Natural killer cell (primary cell): Measurements from ENCODE around the gene EPHB2. TPM values are rescaled to one million over a fixed set of nuclear protein-coding genes. Genes with fewer than 3 reads are reported as not detected.
"Not testable (repeated sequence)": the region's sequence is repeated elsewhere in the genome, so short reads cannot be mapped to it uniquely, and the experiment has no call there.

ENCODE experiments used
- ATAC-seq, 3 donors: fragments of 150-1000 bp in 2 of 3; fragments of 200-7000 bp in 1 of 3; cut with Tn5 transposase; 1 replicate in 1 of 3; 2 replicates in 2 of 3; pipeline ENCODE4 v1.10.0; 2021; ENCODE audit warnings: mild to moderate bottlenecking in 2 of 3, moderate library complexity in 2 of 3
- DNase-seq, 2 donors: peaks; one replicate each; pipeline versions ENCODE4 v3.0.0 to v3.0.0-alpha.2; 2013 to 2021; ENCODE audit warnings: mixed read lengths in 1 of 2
- H3K27ac ChIP-seq: one replicate; pipeline ENCODE4 v1.5.1; 2013; ENCODE audit warnings: mild to moderate bottlenecking, low read length
- H3K27me3 ChIP-seq: one replicate; pipeline ENCODE4 v1.6.1; 2013; ENCODE audit warnings: low read length; ENCODE audit not compliant: control insufficient read depth, insufficient read depth
- H3K36me3 ChIP-seq: one replicate; pipeline ENCODE4 v1.6.1; 2013; ENCODE audit warnings: low read length; ENCODE audit not compliant: control insufficient read depth, insufficient read depth
- H3K4me1 ChIP-seq: one replicate; pipeline ENCODE4 v1.6.1; 2013; ENCODE audit warnings: low read length; ENCODE audit not compliant: control insufficient read depth, insufficient read depth
- H3K4me3 ChIP-seq: one replicate; pipeline ENCODE4 v1.5.1; 2013; ENCODE audit warnings: low read length
- H3K9me3 ChIP-seq: one replicate; pipeline ENCODE4 v1.6.1; 2013; ENCODE audit warnings: low read length; ENCODE audit not compliant: control insufficient read depth, insufficient read depth
- H3K27ac Mint-ChIP-seq, 2 donors: one replicate each; pipeline ENCODE4 v1.8.0; 2022; ENCODE audit warnings: mild to moderate bottlenecking in 2 of 2, mixed read lengths in 2 of 2, moderate library complexity in 1 of 2
- H3K27me3 Mint-ChIP-seq, 2 donors: one replicate each; pipeline ENCODE4 v1.8.0; 2022; ENCODE audit warnings: low read depth in 2 of 2, mixed read lengths in 2 of 2
- H3K36me3 Mint-ChIP-seq: one replicate; pipeline ENCODE4 v1.8.0; 2022; ENCODE audit warnings: mixed read lengths
- H3K4me1 Mint-ChIP-seq, 2 donors: one replicate each; pipeline ENCODE4 v1.8.0; 2022; ENCODE audit warnings: mixed read lengths in 2 of 2
- H3K4me3 Mint-ChIP-seq: one replicate; pipeline ENCODE4 v1.8.0; 2022; ENCODE audit warnings: mild to moderate bottlenecking, moderate library complexity, mixed read lengths
- H3K9me3 Mint-ChIP-seq, 2 donors: one replicate each; pipeline ENCODE4 v1.8.0; 2022; ENCODE audit warnings: mixed read lengths in 2 of 2
- WGBS: methylation state at CpG from one replicate; pipeline ENCODE4 v1.1.7; 2013; ENCODE audit warnings: missing lambda C conversion rate; ENCODE audit not compliant: insufficient coverage; 5-methylcytosine and 5-hydroxymethylcytosine counted together
- intact Hi-C: fragments of 100-400 bp; cut with micrococcal nuclease; formaldehyde crosslinking; loops from one replicate; pipeline ENCODE4 v1.14.2; 2022
- total RNA-seq, 4 donors: library from RNA; stranded (reverse); fragments of 120-200 nt in 1 of 4; gene quantifications; one replicate each; pipeline versions ENCODE4 v1.2.3 to v1.2.4, GENCODE V29; 2013 to 2022
- TF ChIP-seq, protein P1 (sequence below): fragments of 200-600 bp; IDR thresholded peaks from one replicate; pipeline ENCODE4 v1.8.0; 2022; ENCODE audit warnings: antibody characterized with exemption

Gene EPHB2
- total RNA-seq, 3 donors from 2014 or later (not counting 1 experiment from before 2014, with no cell fraction given): 0.14 to 0.23 TPM; not detected in 1

DNA sequence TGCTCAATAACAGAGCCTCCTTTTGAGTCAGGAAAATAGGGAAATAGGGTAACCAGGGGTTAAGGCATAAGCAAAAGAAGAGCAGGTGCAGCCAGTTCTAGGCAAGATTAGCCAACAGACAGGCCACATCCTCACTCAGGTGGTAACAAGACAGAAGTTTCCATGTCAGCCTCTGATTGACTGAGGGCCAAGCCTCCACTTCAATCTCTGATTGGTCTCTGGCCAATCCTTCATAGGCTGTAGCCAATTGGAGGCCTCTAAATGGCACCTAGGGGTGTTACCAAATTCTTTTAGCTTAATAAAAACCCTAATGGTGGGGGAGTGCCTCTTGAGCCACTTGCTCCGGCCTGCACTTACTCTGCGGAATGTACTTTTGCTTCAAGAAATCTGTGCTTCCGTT is 224.8 kb downstream of the EPHB2 start:
- 96% methylated on average over 3 of the region's 3 CpGs for WGBS
- Histone ChIP-seq H3K27ac (no peak overlapping the region), H3K4me1 (no peaks in the 10 kb centered on the region), H3K4me3 (no peak overlapping the region), H3K27me3 (no peaks in the 10 kb centered on the region), H3K9me3 (peaks cover 4% of the 10 kb centered on the region), H3K36me3 (no peaks in the 10 kb centered on the region)
- Mint-ChIP-seq H3K4me3 (no peak overlapping the region), H3K9me3 (peaks cover 2 to 5% of the 10 kb centered on the region in 2 donors), H3K27ac (no peak overlapping the region), H3K27me3 (peaks cover 9 to 20% of the 10 kb centered on the region in 2 donors), H3K36me3 (peaks cover 4% of the 10 kb centered on the region), H3K4me1 (no peaks in the 10 kb centered on the region)
- TF ChIP-seq, protein P1, sequence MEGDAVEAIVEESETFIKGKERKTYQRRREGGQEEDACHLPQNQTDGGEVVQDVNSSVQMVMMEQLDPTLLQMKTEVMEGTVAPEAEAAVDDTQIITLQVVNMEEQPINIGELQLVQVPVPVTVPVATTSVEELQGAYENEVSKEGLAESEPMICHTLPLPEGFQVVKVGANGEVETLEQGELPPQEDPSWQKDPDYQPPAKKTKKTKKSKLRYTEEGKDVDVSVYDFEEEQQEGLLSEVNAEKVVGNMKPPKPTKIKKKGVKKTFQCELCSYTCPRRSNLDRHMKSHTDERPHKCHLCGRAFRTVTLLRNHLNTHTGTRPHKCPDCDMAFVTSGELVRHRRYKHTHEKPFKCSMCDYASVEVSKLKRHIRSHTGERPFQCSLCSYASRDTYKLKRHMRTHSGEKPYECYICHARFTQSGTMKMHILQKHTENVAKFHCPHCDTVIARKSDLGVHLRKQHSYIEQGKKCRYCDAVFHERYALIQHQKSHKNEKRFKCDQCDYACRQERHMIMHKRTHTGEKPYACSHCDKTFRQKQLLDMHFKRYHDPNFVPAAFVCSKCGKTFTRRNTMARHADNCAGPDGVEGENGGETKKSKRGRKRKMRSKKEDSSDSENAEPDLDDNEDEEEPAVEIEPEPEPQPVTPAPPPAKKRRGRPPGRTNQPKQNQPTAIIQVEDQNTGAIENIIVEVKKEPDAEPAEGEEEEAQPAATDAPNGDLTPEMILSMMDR: no peak
- DNase-seq: no peak
- intact Hi-C loops: no loop called here
- ATAC-seq: no peak

GRCh38 chr1:22936681-22937080 is 226.0 kb downstream of the EPHB2 start:
- 89% methylated on average over 1 of the region's 2 CpGs for WGBS
- Mint-ChIP-seq H3K9me3 (peaks cover 5 to 6% of the 10 kb centered on the region in 2 donors), H3K27ac (no peak overlapping the region), H3K4me3 (no peak overlapping the region), H3K4me1 (no peaks in the 10 kb centered on the region), H3K36me3 (peaks cover 8% of the 10 kb centered on the region), H3K27me3 (peaks cover 10 to 24% of the 10 kb centered on the region in 2 donors)
- peaks cover 10% of the 10 kb centered on the region for H3K9me3 ChIP-seq
- ATAC-seq (no peak), DNase-seq (no peak)
- H3K27ac ChIP-seq: no peak overlapping the region
- H3K4me3 ChIP-seq: no peak overlapping the region
- no peaks in the 10 kb centered on the region for H3K4me1 ChIP-seq
- TF ChIP-seq, protein P1: no peak
- no peaks in the 10 kb centered on the region for H3K27me3 ChIP-seq
- H3K36me3 ChIP-seq: no peaks in the 10 kb centered on the region
- intact Hi-C loops: no loop called here

DNA sequence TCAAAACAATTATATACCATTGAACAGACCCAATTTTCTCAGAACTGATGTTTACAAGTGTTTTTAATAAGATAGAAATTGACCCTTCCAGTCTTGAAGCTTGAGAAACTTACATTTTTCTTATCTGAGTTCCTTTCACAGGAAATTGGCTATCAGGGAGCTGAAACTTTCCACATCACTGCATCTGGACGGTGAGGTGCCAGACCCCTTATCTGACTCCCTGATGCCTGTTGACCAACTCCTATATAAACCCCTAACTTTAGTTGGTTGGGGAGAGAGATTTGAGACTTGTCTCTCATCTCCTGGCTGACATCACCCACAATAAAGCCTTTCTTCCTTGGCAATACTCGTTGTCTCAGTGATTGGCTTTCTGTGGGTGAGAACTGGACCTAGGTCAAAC is 230.6 kb downstream of the EPHB2 start:
- Mint-ChIP-seq H3K4me1 (no peaks in the 10 kb centered on the region), H3K9me3 (peaks cover 5 to 6% of the 10 kb centered on the region in 2 donors), H3K27ac (no peak overlapping the region), H3K4me3 (no peak overlapping the region), H3K36me3 (peaks cover 8% of the 10 kb centered on the region), H3K27me3 (peaks cover 7 to 23% of the 10 kb centered on the region in 2 donors)
- H3K27ac ChIP-seq: no peak overlapping the region
- H3K36me3 ChIP-seq: no peaks in the 10 kb centered on the region
- TF ChIP-seq, protein P1: no peak
- peaks cover 13% of the 10 kb centered on the region for H3K9me3 ChIP-seq
- intact Hi-C loops: no loop called here
- no peak overlapping the region for H3K4me3 ChIP-seq
- ATAC-seq (no peak), DNase-seq (no peak)
- 59% methylated on average over 2 of the region's 2 CpGs for WGBS
- no peaks in the 10 kb centered on the region for H3K4me1 ChIP-seq
- no peaks in the 10 kb centered on the region for H3K27me3 ChIP-seq

DNA sequence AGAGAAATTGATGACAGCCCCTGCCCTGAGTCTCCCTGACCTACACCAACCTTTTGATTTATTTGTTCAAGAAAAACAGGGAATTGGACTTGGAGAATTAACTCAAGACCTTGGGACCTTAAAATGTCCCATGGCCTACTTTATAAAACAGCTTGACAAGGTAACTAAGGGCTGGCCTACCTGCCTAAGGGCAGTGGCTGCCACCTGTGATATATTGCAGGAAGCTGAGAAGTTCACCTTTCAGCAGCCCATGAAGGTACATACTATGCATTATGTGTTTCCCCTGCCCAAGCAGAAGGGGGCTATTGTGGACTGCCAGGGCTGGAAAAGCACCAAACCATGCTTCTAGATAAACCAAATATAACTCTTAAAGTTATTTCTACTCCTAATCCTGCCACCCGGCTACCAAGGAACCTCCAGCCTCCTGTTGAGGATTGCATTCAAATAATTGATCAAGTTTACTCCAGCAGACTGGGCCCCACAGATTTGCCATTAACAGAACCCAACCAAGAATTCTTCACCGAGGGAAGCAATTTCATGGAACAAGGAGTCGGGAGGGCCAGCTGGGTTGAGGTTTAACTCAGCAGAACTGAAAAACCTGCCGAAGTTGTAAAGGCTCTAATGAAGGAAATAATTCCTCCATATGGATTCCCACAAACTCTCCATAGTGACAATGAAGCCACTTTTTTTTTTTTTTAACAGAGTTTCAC is 233.9 kb downstream of the EPHB2 start:
- WGBS: 88% methylated on average over 4 of the region's 4 CpGs
- H3K9me3 Mint-ChIP-seq: peaks cover 5% of the 10 kb centered on the region in 2 donors

GRCh38 chr1:22945171-22945570 is 234.5 kb downstream of the EPHB2 start:
- H3K9me3 Mint-ChIP-seq, H3K4me1 ChIP-seq, H3K27ac ChIP-seq, H3K27ac Mint-ChIP-seq, ATAC-seq, H3K36me3 ChIP-seq, H3K4me1 Mint-ChIP-seq, DNase-seq, H3K36me3 Mint-ChIP-seq, H3K27me3 ChIP-seq, intact Hi-C loops, H3K4me3 Mint-ChIP-seq, H3K4me3 ChIP-seq: not testable (repeated sequence)
- peaks cover 10% of the 10 kb centered on the region for H3K9me3 ChIP-seq
- H3K27me3 Mint-ChIP-seq: peaks cover 12 to 39% of the 10 kb centered on the region in 2 donors
- WGBS: 84% methylated on average over 5 of the region's 5 CpGs

More for the DNA sequence above, 233.9 kb downstream of the EPHB2 start:
- peaks cover 8% of the 10 kb centered on the region for H3K36me3 Mint-ChIP-seq
- H3K4me1 Mint-ChIP-seq: no peaks in the 10 kb centered on the region
- intact Hi-C loops: no loop called here
- Histone ChIP-seq H3K9me3 (peaks cover 13% of the 10 kb centered on the region), H3K4me1 (no peaks in the 10 kb centered on the region), H3K27ac (no peak overlapping the region), H3K27me3 (no peaks in the 10 kb centered on the region), H3K4me3 (no peak overlapping the region), H3K36me3 (no peaks in the 10 kb centered on the region)
- DNase-seq (no peak), ATAC-seq (no peak)
- H3K4me3 Mint-ChIP-seq: no peak overlapping the region
- TF ChIP-seq, protein P1: no peak
- no peak overlapping the region for H3K27ac Mint-ChIP-seq
- H3K27me3 Mint-ChIP-seq: peaks cover 12 to 38% of the 10 kb centered on the region in 2 donors
